HuH-7.5 (cell line): ENCODE measurements around the gene HMBS.
"Not testable (repeated sequence)": the region's sequence is repeated elsewhere in the genome, so short reads cannot be mapped to it uniquely, and the experiment has no call there.

Experiments
- DNase-seq: peaks from one replicate; pipeline ENCODE4 v3.0.0; 2011; ENCODE audit warnings: low spot score

The HMBS gene

GRCh38 chr11:119100994-119101758 is 16.5 kb downstream of the HMBS start:
- DNase-seq = peak; percentile 46

- peak; percentile 80 for DNase-seq
Measured at GRCh38 chr11:119101759-119102423, 17.2 kb downstream of the HMBS start, which contains the start of gene DPAGT1. DPAGT1 (minus strand) TSS chr11:119101853; CDS start chr11:119101655, 198 bp downstream.

GRCh38 chr11:119103161-119103664 is 18.5 kb downstream of the HMBS start:
- not testable (repeated sequence) for DNase-seq

GRCh38 chr11:119103793-119104192 is 19.1 kb downstream of the HMBS start:
- no peak for DNase-seq

GRCh38 chr11:119106564-119107537 is 22.2 kb downstream of the HMBS start, which contains the start of gene C2CD2L:
C2CD2L (plus strand) TSS chr11:119107344; CDS start chr11:119107742, 398 bp downstream.
- peak; percentile 80 for DNase-seq

- peak; percentile 34 for DNase-seq
Measured at GRCh38 chr11:119107538-119108145, 23.0 kb downstream of the HMBS start.

GRCh38 chr11:119108146-119108856 is 23.6 kb downstream of the HMBS start:
- DNase-seq = peak; percentile 49

GRCh38 chr11:119108857-119109221 is 24.2 kb downstream of the HMBS start:
- no peak for DNase-seq

- DNase-seq = no peak
Measured at GRCh38 chr11:119109843-119110242, 25.2 kb downstream of the HMBS start.

- DNase-seq = no peak
Measured at GRCh38 chr11:119110439-119110838, 25.8 kb downstream of the HMBS start.

GRCh38 chr11:119111361-119111925 is 26.8 kb downstream of the HMBS start:
- DNase-seq = no peak

- DNase-seq = no peak
Measured at GRCh38 chr11:119112314-119113020, 27.8 kb downstream of the HMBS start.

- DNase-seq = no peak
Measured at GRCh38 chr11:119113716-119114115, 29.0 kb downstream of the HMBS start.

- DNase-seq = no peak
Measured at GRCh38 chr11:119114351-119114750, 29.7 kb downstream of the HMBS start.

GRCh38 chr11:119115484-119116234 is 31.0 kb downstream of the HMBS start:
- DNase-seq = no peak

- DNase-seq = no peak
Measured at GRCh38 chr11:119116235-119116594, 31.5 kb downstream of the HMBS start.

- no peak for DNase-seq
Measured at GRCh38 chr11:119116601-119117000, 31.9 kb downstream of the HMBS start.

GRCh38 chr11:119117004-119117706 is 32.5 kb downstream of the HMBS start:
- DNase-seq = no peak

GRCh38 chr11:119118227-119118626 is 33.5 kb downstream of the HMBS start:
- no peak for DNase-seq
